B cell (primary cell): ENCODE data around the gene ALOX5AP.

Experiments used
- CTCF ChIP-seq: fragments of 200-600 bp; IDR thresholded peaks from one replicate; pipeline ENCODE4 v1.8.0; 2022; ENCODE audit warnings: antibody characterized with exemption, mild to moderate bottlenecking
- EZH2 ChIP-seq: IDR thresholded peaks from 2 replicates; pipeline ENCODE4 v1.6.1; 2012; ENCODE audit warnings: borderline replicate concordance, low read depth, mild to moderate bottlenecking, moderate library complexity, low read length; ENCODE audit not compliant: insufficient read depth, poor library complexity, severe bottlenecking

- TF ChIP-seq CTCF (no peak), EZH2 (no peak)
These were observed 70.3 kb downstream of the ALOX5AP start for GRCh38 chr13:30805603-30806011.
